Upper lobe of left lung (tissue), 4 donors: ENCODE measurements around the gene GNS.

Source experiments
- POLR2AphosphoS5 ChIP-seq, 2 donors: sonication (generic); formaldehyde crosslinking; IDR thresholded peaks; one replicate each; pipeline ENCODE4 v1.5.1; 2017; ENCODE audit warnings: antibody characterized with exemption in 2 of 2
- TF ChIP-seq, protein P1 (sequence below), 6 experiments: fragments of 450-650 bp in 4 of 6; fragments of 200-600 bp in 2 of 6; sonication (generic) in 2 of 6; IDR thresholded peaks; one replicate each; pipeline ENCODE4 v1.5.1; 2016 to 2019; ENCODE audit warnings: antibody characterized with exemption in 6 of 6

DNA sequence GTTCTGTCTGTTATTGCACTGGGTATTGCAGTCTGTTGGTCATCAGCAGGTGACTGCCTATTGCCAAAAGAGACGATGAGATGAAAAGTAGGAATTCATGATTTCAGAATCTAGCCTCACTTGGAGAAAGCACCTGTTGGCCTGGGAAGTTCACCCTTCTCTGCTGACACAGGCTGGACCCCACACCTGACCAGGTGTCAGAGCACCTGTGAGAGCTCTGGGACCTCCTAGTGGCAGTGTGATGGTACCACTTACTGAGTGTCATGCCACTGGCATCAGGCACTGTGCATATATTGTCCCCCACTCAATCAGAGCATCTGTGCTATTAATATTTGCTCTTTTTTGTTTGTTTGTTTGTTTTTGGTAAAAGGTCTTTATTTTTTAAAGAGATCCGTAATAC lies 81.0 kb downstream of the GNS start:
- TF ChIP-seq, protein P1, sequence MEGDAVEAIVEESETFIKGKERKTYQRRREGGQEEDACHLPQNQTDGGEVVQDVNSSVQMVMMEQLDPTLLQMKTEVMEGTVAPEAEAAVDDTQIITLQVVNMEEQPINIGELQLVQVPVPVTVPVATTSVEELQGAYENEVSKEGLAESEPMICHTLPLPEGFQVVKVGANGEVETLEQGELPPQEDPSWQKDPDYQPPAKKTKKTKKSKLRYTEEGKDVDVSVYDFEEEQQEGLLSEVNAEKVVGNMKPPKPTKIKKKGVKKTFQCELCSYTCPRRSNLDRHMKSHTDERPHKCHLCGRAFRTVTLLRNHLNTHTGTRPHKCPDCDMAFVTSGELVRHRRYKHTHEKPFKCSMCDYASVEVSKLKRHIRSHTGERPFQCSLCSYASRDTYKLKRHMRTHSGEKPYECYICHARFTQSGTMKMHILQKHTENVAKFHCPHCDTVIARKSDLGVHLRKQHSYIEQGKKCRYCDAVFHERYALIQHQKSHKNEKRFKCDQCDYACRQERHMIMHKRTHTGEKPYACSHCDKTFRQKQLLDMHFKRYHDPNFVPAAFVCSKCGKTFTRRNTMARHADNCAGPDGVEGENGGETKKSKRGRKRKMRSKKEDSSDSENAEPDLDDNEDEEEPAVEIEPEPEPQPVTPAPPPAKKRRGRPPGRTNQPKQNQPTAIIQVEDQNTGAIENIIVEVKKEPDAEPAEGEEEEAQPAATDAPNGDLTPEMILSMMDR (IDR thresholded peaks at IDR 0.05), result no peak
- TF ChIP-seq POLR2AphosphoS5 (IDR thresholded peaks at IDR 0.05), result no peak
